Epithelial cell of esophagus (primary cell): ENCODE data around the gene CACNG7.

Source experiments
- DNase-seq: peaks from one replicate; pipeline ENCODE4 v3.0.0; 2010; ENCODE audit warnings: low read depth
- H3K4me3 ChIP-seq: 2 replicates; pipeline ENCODE4 v1.5.1; 2011; ENCODE audit warnings: mild to moderate bottlenecking, low read length, control low read depth
- TF ChIP-seq, protein P1 (sequence below): IDR thresholded peaks from 2 replicates; pipeline ENCODE4 v1.5.1; 2011; ENCODE audit warnings: low read depth, mild to moderate bottlenecking, low read length, control low read depth, inconsistent platforms; ENCODE audit not compliant: insufficient read depth; ENCODE audit errors: missing control alignments

The CACNG7 gene

DNA sequence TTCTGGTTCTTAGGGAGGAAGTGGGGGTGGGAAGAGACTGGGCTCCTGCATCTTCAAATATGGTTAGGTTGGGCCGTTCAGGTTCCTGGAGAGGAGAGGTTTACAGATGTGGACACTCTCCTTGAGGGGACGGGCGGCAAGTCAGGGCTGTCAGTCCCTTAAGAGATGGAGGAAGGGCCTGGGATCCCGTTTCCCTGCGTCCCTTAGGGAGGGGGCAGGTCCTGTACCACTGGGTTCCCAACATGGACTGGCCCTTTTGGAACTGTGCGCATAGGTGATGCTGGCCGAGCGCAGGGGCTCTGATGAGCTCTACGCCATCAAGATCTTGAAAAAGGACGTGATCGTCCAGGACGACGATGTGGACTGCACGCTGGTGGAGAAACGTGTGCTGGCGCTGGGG lies 10.9 kb upstream of the CACNG7 start:
- DNase-seq: no peak
- TF ChIP-seq, protein P1, sequence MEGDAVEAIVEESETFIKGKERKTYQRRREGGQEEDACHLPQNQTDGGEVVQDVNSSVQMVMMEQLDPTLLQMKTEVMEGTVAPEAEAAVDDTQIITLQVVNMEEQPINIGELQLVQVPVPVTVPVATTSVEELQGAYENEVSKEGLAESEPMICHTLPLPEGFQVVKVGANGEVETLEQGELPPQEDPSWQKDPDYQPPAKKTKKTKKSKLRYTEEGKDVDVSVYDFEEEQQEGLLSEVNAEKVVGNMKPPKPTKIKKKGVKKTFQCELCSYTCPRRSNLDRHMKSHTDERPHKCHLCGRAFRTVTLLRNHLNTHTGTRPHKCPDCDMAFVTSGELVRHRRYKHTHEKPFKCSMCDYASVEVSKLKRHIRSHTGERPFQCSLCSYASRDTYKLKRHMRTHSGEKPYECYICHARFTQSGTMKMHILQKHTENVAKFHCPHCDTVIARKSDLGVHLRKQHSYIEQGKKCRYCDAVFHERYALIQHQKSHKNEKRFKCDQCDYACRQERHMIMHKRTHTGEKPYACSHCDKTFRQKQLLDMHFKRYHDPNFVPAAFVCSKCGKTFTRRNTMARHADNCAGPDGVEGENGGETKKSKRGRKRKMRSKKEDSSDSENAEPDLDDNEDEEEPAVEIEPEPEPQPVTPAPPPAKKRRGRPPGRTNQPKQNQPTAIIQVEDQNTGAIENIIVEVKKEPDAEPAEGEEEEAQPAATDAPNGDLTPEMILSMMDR: no peak
- H3K4me3 ChIP-seq: no peak overlapping the region

DNA sequence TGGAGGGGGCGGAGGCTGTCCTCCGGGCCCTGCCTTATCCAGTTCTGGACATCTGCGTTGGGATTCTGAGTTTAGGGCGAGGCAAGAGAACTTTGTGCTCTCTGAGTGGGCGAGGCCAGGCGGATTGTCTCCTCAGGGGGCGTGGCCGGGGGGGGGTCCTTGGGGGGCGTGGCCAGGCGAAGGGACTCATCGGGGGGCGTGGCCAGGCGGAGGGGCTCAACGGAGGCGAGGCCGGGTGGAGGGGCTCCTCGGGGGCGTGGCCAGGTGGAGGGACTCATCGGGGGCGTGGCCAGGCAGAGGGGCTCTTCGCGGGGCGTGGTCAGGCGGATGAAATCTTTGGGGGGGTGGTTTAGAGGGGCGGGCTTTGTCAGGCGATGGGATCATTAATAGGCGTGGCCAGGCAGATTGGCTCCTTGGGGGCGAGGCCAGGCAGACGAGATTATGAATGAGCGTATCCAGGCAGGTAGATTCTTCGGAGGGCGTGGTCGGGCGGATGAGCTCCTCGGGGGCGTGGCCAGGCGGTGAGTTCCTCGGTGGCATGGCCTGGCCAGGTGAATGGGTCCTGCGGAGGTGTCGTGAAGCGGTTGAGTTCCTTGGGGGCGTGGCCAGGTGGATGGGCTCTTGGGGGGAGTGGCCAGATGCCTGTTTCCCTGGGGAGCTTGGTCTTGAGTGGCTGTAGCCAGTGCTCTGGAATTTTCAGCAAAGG lies 10.3 kb upstream of the CACNG7 start:
- DNase-seq: no peak
- TF ChIP-seq, protein P1: no peak
- H3K4me3 ChIP-seq: no peak overlapping the region

DNA sequence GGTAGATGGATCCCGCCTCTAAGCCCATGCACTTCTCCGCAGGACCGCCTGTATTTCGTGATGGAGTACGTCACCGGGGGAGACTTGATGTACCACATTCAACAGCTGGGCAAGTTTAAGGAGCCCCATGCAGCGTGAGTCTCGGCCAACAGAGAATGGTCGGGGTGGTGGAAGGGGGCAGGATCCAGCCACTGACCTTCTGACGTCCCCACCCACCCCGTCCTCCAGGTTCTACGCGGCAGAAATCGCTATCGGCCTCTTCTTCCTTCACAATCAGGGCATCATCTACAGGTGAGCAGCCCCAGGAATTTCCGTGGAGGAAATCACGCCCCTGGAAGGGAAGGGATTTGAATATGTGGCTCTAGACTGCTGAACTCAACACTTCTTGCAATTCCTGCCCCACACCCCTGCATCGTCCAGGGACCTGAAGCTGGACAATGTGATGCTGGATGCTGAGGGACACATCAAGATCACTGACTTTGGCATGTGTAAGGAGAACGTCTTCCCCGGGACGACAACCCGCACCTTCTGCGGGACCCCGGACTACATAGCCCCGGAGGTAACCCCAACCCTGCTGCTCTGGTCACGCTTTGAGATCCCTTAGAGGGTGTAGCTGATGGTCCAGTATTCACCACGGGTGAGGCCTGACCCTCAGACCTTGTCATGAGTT lies 8.8 kb upstream of the CACNG7 start:
- TF ChIP-seq, protein P1: no peak
- no peak overlapping the region for H3K4me3 ChIP-seq
- DNase-seq: no peak

DNA sequence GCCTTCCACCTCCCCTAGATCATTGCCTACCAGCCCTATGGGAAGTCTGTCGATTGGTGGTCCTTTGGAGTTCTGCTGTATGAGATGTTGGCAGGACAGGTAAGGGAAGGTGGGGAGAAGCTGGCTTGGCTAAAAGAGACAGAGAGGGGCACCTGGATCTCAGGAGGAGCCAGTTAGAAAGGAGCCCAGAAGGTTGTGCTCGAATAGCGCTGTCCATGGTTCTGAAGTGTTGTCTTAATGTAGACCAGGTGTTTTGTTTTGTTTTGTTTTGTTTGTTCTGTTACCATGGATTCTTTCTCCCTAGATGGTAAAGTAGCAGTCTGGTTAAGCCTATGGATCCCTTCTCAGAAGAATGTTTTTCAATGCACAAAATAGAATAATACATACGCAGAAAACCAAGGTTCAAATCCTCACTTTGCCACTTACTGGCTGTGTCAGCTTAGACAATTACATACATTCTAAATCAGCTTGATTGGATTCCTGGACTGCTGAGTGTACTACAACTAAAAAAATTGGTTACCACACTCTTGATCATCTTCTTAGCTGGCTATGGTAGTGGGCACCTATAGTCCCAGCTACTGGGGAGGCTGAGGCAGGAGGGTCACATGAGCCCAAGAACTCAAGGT lies 5.9 kb upstream of the CACNG7 start:
- TF ChIP-seq, protein P1: no peak
- DNase-seq: peak; percentile 69
- no peak overlapping the region for H3K4me3 ChIP-seq

DNA sequence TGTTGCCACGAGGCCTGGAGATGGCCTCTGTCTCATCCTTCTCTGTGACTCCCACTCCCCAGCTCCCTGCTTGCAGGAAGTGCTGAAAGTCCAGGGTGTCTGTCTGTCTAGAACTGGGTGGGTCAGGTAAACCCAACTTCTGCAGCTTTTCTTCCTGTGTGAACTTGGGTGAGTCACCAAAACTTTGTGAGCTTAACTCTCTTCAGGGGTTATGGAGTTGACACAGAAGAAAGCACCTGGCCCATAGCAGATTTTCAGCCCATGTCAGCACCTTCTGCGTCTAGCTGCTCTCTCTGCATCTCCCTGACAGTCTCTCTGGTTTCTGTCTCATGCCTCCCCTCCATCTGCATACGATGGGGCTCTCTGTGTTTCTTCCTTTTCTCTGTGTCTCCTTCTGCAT lies 4.2 kb upstream of the CACNG7 start:
- peak; percentile 28 for DNase-seq
- TF ChIP-seq, protein P1: no peak
- H3K4me3 ChIP-seq: no peak overlapping the region

DNA sequence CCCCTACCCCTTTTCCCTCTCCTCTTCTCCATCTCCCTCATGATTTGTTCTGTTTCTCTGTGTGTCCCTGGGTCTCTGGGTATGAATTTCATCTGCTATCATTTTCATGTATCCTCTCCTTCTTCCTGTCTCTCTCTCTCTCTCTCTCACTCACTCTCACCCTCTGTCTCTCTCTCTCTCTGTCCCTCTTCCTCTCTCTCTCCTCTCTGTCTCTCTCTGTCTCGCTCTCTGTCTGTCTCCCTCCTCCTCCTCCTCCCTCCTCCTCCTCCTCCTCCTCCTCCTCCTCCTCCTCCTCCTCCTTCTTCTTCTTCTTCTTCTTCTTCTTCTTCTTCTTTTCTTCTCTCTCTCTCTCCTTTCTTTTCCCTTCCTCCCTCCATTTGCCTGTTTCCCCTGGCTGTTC lies 3.3 kb upstream of the CACNG7 start:
- TF ChIP-seq, protein P1: no peak
- no peak overlapping the region for H3K4me3 ChIP-seq
- no peak for DNase-seq
